SK-N-SH treated with all-trans-retinoic acid at 6 μM for 48 hours (cell line): Measurements from ENCODE around the gene LHFPL2.
A peak's percentile ranks its signal among the peaks of the same experiment; 100 is the strongest.

Source experiments
- ARNTL ChIP-seq: fragments of 450-650 bp; formaldehyde crosslinking; IDR thresholded peaks from 2 replicates; pipeline ENCODE4 v1.5.0; 2020; ENCODE audit warnings: low read depth, mild to moderate bottlenecking, moderate library complexity, borderline replicate concordance
- CSDC2 ChIP-seq: fragments of 250-450 bp; sonication (Bioruptor Pico); IDR thresholded peaks from 2 replicates; pipeline ENCODE4 v1.5.0; 2020; ENCODE audit warnings: mild to moderate bottlenecking, moderate library complexity
- ESRRG ChIP-seq: fragments of 250-450 bp; sonication (Bioruptor Pico); IDR thresholded peaks from 2 replicates; pipeline ENCODE4 v1.6.1; 2021; ENCODE audit warnings: mild to moderate bottlenecking
- GLIS3 ChIP-seq: fragments of 250-450 bp; sonication (Bioruptor Pico); IDR thresholded peaks from 2 replicates; pipeline ENCODE4 v1.5.0; 2020; ENCODE audit warnings: mild to moderate bottlenecking, moderate library complexity
- OSR1 ChIP-seq: fragments of 250-450 bp; sonication (Bioruptor Pico); IDR thresholded peaks from 2 replicates; pipeline ENCODE4 v1.8.0; 2022; ENCODE audit warnings: moderate library complexity, mild to moderate bottlenecking, inconsistent platforms
- PATZ1 ChIP-seq: fragments of 250-450 bp; sonication (Bioruptor Pico); IDR thresholded peaks from 2 replicates; pipeline ENCODE4 v1.8.0; 2020; ENCODE audit warnings: mild to moderate bottlenecking, moderate library complexity, borderline replicate concordance
- RARB ChIP-seq: fragments of 250-450 bp; sonication (Bioruptor Pico); IDR thresholded peaks from 2 replicates; pipeline ENCODE4 v1.8.0; 2021; ENCODE audit warnings: mild to moderate bottlenecking, moderate library complexity
- SNAI2 ChIP-seq: fragments of 250-450 bp; sonication (Bioruptor Pico); IDR thresholded peaks from 2 replicates; pipeline ENCODE4 v1.5.0; 2020; ENCODE audit warnings: mild to moderate bottlenecking, moderate library complexity
- TOX ChIP-seq: fragments of 250-450 bp; sonication (Bioruptor Pico); IDR thresholded peaks from 2 replicates; pipeline ENCODE4 v1.8.0; 2021; ENCODE audit warnings: mild to moderate bottlenecking, moderate library complexity, borderline replicate concordance
- TSHZ2 ChIP-seq: fragments of 250-450 bp; sonication (Bioruptor Pico); IDR thresholded peaks from 2 replicates; pipeline ENCODE4 v1.5.0; 2020; ENCODE audit warnings: mild to moderate bottlenecking, moderate library complexity
- ZFP3 ChIP-seq: fragments of 250-450 bp; sonication (Bioruptor Pico); IDR thresholded peaks from 2 replicates; pipeline ENCODE4 v1.5.0; 2020; ENCODE audit warnings: mild to moderate bottlenecking, moderate library complexity
- ZFP30 ChIP-seq: fragments of 450-650 bp; formaldehyde crosslinking; IDR thresholded peaks from 2 replicates; pipeline ENCODE4 v1.5.0; 2022; ENCODE audit warnings: mild to moderate bottlenecking, moderate library complexity
- ZNF565 ChIP-seq: fragments of 450-650 bp; formaldehyde crosslinking; conservative IDR thresholded peaks from 2 replicates; pipeline ENCODE4 v1.5.0; 2020; ENCODE audit warnings: low read depth, mild to moderate bottlenecking, moderate library complexity
- ZNF70 ChIP-seq: fragments of 450-650 bp; formaldehyde crosslinking; IDR thresholded peaks from 2 replicates; pipeline ENCODE4 v1.5.0; 2020; ENCODE audit warnings: mild to moderate bottlenecking, moderate library complexity

- TF ChIP-seq CSDC2 (CRISPR knock-in tag): no peak
- no peak for TF ChIP-seq TOX (CRISPR knock-in tag)
- no peak for TF ChIP-seq GLIS3 (CRISPR knock-in tag)
- TF ChIP-seq TSHZ2: no peak
- TF ChIP-seq ZNF565 (CRISPR knock-in tag): 0 out of 2 replicates have a peak, but pooled peaks have one; percentile 37
- TF ChIP-seq ARNTL (CRISPR knock-in tag): no peak
- no peak for TF ChIP-seq ZFP30
- no peak for TF ChIP-seq PATZ1 (CRISPR knock-in tag)
- no peak; the same call in 1 of the 2 replicates for TF ChIP-seq ZNF70 (CRISPR knock-in tag)
- no peak for TF ChIP-seq ESRRG
- no peak for TF ChIP-seq RARB (CRISPR knock-in tag)
- no peak for TF ChIP-seq OSR1 (CRISPR knock-in tag)
- no peak for TF ChIP-seq SNAI2
- TF ChIP-seq ZFP3 (CRISPR knock-in tag): 0 out of 2 replicates have a peak, but pooled peaks have one; percentile 44
Observed at GRCh38 chr5:78677777-78678668, 29.5 kb upstream of the LHFPL2 start.
